Activated CD4-positive, alpha-beta T cell treated with anti-CD3 and anti-CD28 coated beads for 36 hours (primary cell): ENCODE results near the gene CHST3. TPM values are rescaled to one million over a fixed set of nuclear protein-coding genes. Genes with fewer than 3 reads are reported as not detected.
"Not testable (repeated sequence)": the region's sequence is repeated elsewhere in the genome, so short reads cannot be mapped to it uniquely, and the experiment has no call there.

ENCODE experiments used
- ATAC-seq: fragments of 200-7000 bp; cut with Tn5 transposase; one replicate; pipeline ENCODE4 v1.10.0; 2021; ENCODE audit warnings: mild to moderate bottlenecking, moderate library complexity
- CTCF ChIA-PET: fragments of 350-600 bp; sonication (Branson Sonifier 250); formaldehyde crosslinking; loops from one replicate; lab custom pipeline; 2021; ENCODE audit warnings: antibody characterized with exemption; lab: Charles Lee
- POLR2A ChIA-PET: fragments of 350-600 bp; sonication (Branson Sonifier 250); formaldehyde crosslinking; loops from one replicate; lab custom pipeline; 2021; ENCODE audit warnings: antibody characterized with exemption, inconsistent platforms; lab: Charles Lee
- DNase-seq: peaks from one replicate; pipeline ENCODE4 v3.0.0-alpha.2; 2020
- H3K27ac Mint-ChIP-seq: one replicate; pipeline ENCODE4 v1.8.0; 2021; ENCODE audit warnings: mixed read lengths
- H3K27me3 Mint-ChIP-seq: one replicate; pipeline ENCODE4 v1.8.0; 2021; ENCODE audit warnings: mixed read lengths
- H3K36me3 Mint-ChIP-seq: one replicate; pipeline ENCODE4 v1.8.0; 2021; ENCODE audit warnings: low read depth, mixed read lengths
- H3K4me1 Mint-ChIP-seq: one replicate; pipeline ENCODE4 v1.8.0; 2021; ENCODE audit warnings: mixed read lengths
- H3K4me3 Mint-ChIP-seq: one replicate; pipeline ENCODE4 v1.8.0; 2021; ENCODE audit warnings: mild to moderate bottlenecking, moderate library complexity, mixed read lengths
- H3K9me3 Mint-ChIP-seq: one replicate; pipeline ENCODE4 v1.8.0; 2021; ENCODE audit warnings: low read depth, mixed read lengths
- intact Hi-C, 2 experiments: fragments of 100-400 bp; cut with DNase I in 1 of 2; cut with micrococcal nuclease in 1 of 2; formaldehyde crosslinking; loops; one replicate each; pipeline versions ENCODE4 v1.14.2 to v1.15.1; 2022 to 2024; cut with DNase I, micrococcal nuclease
- total RNA-seq, 2 experiments: library from RNA; stranded (reverse); gene quantifications; one replicate each; pipeline ENCODE4 v1.2.3, GENCODE V29; 2021

CHST3 gene
- total RNA-seq, 2 experiments from 2014 or later, result 0.46 to 0.47 TPM

- intact Hi-C loops, result no loop called here
- H3K27me3 Mint-ChIP-seq, result no peaks in the 10 kb centered on the region
- CTCF ChIA-PET, result interaction anchor here (0.6 to 1.7 kb wide), 5 partner anchors 13 to 792 kb away, joined by 3 to 5 read pairs (median 3); no protein-coding TSS in a partner anchor
- H3K27ac Mint-ChIP-seq, result no peak overlapping the region
- ATAC-seq (no peak), DNase-seq (no peak)
- H3K4me1 Mint-ChIP-seq, result peaks cover 23% of the 10 kb centered on the region
- H3K36me3 Mint-ChIP-seq, result no peaks in the 10 kb centered on the region
- H3K4me3 Mint-ChIP-seq, result no peak overlapping the region
- POLR2A ChIA-PET, result no interaction called here
- H3K9me3 Mint-ChIP-seq, result no peaks in the 10 kb centered on the region
Measured at GRCh38 chr10:71982269-71983178, 18.3 kb downstream of the CHST3 start.

GRCh38 chr10:71984126-71984808, 20.1 kb downstream of the CHST3 start:
- peak overlapping the region; percentile 7 for H3K27ac Mint-ChIP-seq
- no peaks in the 10 kb centered on the region for H3K36me3 Mint-ChIP-seq
- H3K27me3 Mint-ChIP-seq, result peaks cover 3% of the 10 kb centered on the region
- no peak for DNase-seq
- H3K9me3 Mint-ChIP-seq, result no peaks in the 10 kb centered on the region
- no peak for ATAC-seq
- CTCF ChIA-PET, result interaction anchor here (0.5 to 2.6 kb wide), 7 partner anchors 10 to 291 kb away, joined by 3 to 11 read pairs (median 3); no protein-coding TSS in a partner anchor
- H3K4me1 Mint-ChIP-seq, result peaks cover 23% of the 10 kb centered on the region
- intact Hi-C loops, result no loop called here
- H3K4me3 Mint-ChIP-seq, result no peak overlapping the region
- POLR2A ChIA-PET, result no interaction called here

- DNase-seq (no peak), ATAC-seq (peak; percentile 40)
- H3K4me1 Mint-ChIP-seq, result peaks cover 23% of the 10 kb centered on the region
- no peaks in the 10 kb centered on the region for H3K36me3 Mint-ChIP-seq
- no peak overlapping the region for H3K4me3 Mint-ChIP-seq
- peaks cover 3% of the 10 kb centered on the region for H3K27me3 Mint-ChIP-seq
- intact Hi-C loops, result no loop called here
- ChIA-PET CTCF (interaction anchor here (0.5 to 2.6 kb wide), 9 partner anchors 9 to 292 kb away, joined by 3 to 11 read pairs (median 3); no protein-coding TSS in a partner anchor), POLR2A (no interaction called here)
- H3K27ac Mint-ChIP-seq, result peak overlapping the region; percentile 68
- H3K9me3 Mint-ChIP-seq, result no peaks in the 10 kb centered on the region
Measured at GRCh38 chr10:71984809-71985388, 20.7 kb downstream of the CHST3 start.

- Mint-ChIP-seq H3K27ac (peak overlapping the region; percentile 68), H3K36me3 (no peaks in the 10 kb centered on the region), H3K9me3 (no peaks in the 10 kb centered on the region), H3K4me3 (no peak overlapping the region), H3K4me1 (peaks cover 23% of the 10 kb centered on the region), H3K27me3 (peaks cover 3% of the 10 kb centered on the region)
- ATAC-seq, result peak; percentile 84
- ChIA-PET CTCF (interaction anchor here (0.9 to 2.6 kb wide), 5 partner anchors 9 to 64 kb away, joined by 3 to 11 read pairs (median 3); no protein-coding TSS in a partner anchor), POLR2A (interaction anchor here (0.5 kb wide), 1 partner anchor 9 kb away, joined by 3 read pairs; no protein-coding TSS in a partner anchor)
- intact Hi-C loops, result no loop called here
- DNase-seq, result no peak
Measured at GRCh38 chr10:71985542-71986250, 21.5 kb downstream of the CHST3 start.

- H3K36me3 Mint-ChIP-seq, POLR2A ChIA-PET: not testable (repeated sequence)
Measured at GRCh38 chr10:71988895-71989294, 24.7 kb downstream of the CHST3 start.

GRCh38 chr10:71989661-71990454, 25.7 kb downstream of the CHST3 start:
- intact Hi-C loops, result no loop called here
- POLR2A ChIA-PET, result interaction anchor here (0.6 kb wide), 2 partner anchors 333 to 1065 kb away, joined by 3 to 4 read pairs; no protein-coding TSS in a partner anchor
- peaks cover 16% of the 10 kb centered on the region for H3K4me1 Mint-ChIP-seq

More at GRCh38 chr10:71988895-71989294, 24.7 kb downstream of the CHST3 start:
- H3K27me3 Mint-ChIP-seq, ATAC-seq, DNase-seq, intact Hi-C loops, H3K27ac Mint-ChIP-seq, H3K4me3 Mint-ChIP-seq, H3K9me3 Mint-ChIP-seq: not testable (repeated sequence)
- peaks cover 23% of the 10 kb centered on the region for H3K4me1 Mint-ChIP-seq
- CTCF ChIA-PET, result interaction anchor here (0.8 kb wide), 1 partner anchor 11 kb away, joined by 4 read pairs; no protein-coding TSS in a partner anchor

GRCh38 chr10:71990706-71991269, 26.6 kb downstream of the CHST3 start:
- peaks cover 7% of the 10 kb centered on the region for H3K4me1 Mint-ChIP-seq
- intact Hi-C loops, result no loop called here
- no peak overlapping the region for H3K27ac Mint-ChIP-seq
- no peak for ATAC-seq
- H3K9me3 Mint-ChIP-seq, result no peaks in the 10 kb centered on the region
- no peaks in the 10 kb centered on the region for H3K36me3 Mint-ChIP-seq
- peaks cover 3% of the 10 kb centered on the region for H3K27me3 Mint-ChIP-seq
- no peak overlapping the region for H3K4me3 Mint-ChIP-seq
- DNase-seq, result no peak
- ChIA-PET POLR2A (no interaction called here), CTCF (interaction anchor here (0.6 kb wide), 1 partner anchor 95 kb away, joined by 3 read pairs; no protein-coding TSS in a partner anchor)

More at GRCh38 chr10:71989661-71990454, 25.7 kb downstream of the CHST3 start:
- Mint-ChIP-seq H3K27ac (no peak overlapping the region), H3K9me3 (no peaks in the 10 kb centered on the region), H3K27me3 (peaks cover 3% of the 10 kb centered on the region), H3K4me3 (no peak overlapping the region), H3K36me3 (no peaks in the 10 kb centered on the region)
- DNase-seq, result no peak
- no peak for ATAC-seq
- CTCF ChIA-PET, result interaction anchor here (0.6 kb wide), 2 partner anchors 49 to 168 kb away, joined by 3 to 4 read pairs; no protein-coding TSS in a partner anchor

GRCh38 chr10:71995449-71995848, 31.3 kb downstream of the CHST3 start:
- Mint-ChIP-seq H3K4me1 (no peaks in the 10 kb centered on the region), H3K36me3 (no peaks in the 10 kb centered on the region), H3K27ac (no peak overlapping the region), H3K9me3 (no peaks in the 10 kb centered on the region), H3K27me3 (no peaks in the 10 kb centered on the region), H3K4me3 (no peak overlapping the region)
- POLR2A ChIA-PET, result no interaction called here
- CTCF ChIA-PET, result interaction anchor here (0.5 to 1.4 kb wide), 3 partner anchors 12 to 53 kb away, joined by 3 to 5 read pairs (median 3); no protein-coding TSS in a partner anchor
- ATAC-seq (no peak), DNase-seq (no peak)
- intact Hi-C loops, result no loop called here

- POLR2A ChIA-PET, result no interaction called here
- H3K36me3 Mint-ChIP-seq, result no peaks in the 10 kb centered on the region
- no peaks in the 10 kb centered on the region for H3K27me3 Mint-ChIP-seq
- intact Hi-C loops, result no loop called here
- ATAC-seq (no peak), DNase-seq (no peak)
- CTCF ChIA-PET, result no interaction called here
- H3K4me1 Mint-ChIP-seq, result no peaks in the 10 kb centered on the region
- no peak overlapping the region for H3K27ac Mint-ChIP-seq
- no peaks in the 10 kb centered on the region for H3K9me3 Mint-ChIP-seq
- no peak overlapping the region for H3K4me3 Mint-ChIP-seq
Measured at GRCh38 chr10:71995887-71996575, 31.8 kb downstream of the CHST3 start.
